SIG-M5 treated with dmso at 0.1 percent for 504 hours (cell line): ENCODE data around the gene ALKBH4.
"Not testable (repeated sequence)": the region's sequence is repeated elsewhere in the genome, so short reads cannot be mapped to it uniquely, and the experiment has no call there.

Experiments used
- DNase-seq: peaks from one replicate; lab custom pipeline; 2025; ENCODE audit not compliant: unreplicated experiment; lab: John Stamatoyannopoulos, UW

ALKBH4 gene

DNA sequence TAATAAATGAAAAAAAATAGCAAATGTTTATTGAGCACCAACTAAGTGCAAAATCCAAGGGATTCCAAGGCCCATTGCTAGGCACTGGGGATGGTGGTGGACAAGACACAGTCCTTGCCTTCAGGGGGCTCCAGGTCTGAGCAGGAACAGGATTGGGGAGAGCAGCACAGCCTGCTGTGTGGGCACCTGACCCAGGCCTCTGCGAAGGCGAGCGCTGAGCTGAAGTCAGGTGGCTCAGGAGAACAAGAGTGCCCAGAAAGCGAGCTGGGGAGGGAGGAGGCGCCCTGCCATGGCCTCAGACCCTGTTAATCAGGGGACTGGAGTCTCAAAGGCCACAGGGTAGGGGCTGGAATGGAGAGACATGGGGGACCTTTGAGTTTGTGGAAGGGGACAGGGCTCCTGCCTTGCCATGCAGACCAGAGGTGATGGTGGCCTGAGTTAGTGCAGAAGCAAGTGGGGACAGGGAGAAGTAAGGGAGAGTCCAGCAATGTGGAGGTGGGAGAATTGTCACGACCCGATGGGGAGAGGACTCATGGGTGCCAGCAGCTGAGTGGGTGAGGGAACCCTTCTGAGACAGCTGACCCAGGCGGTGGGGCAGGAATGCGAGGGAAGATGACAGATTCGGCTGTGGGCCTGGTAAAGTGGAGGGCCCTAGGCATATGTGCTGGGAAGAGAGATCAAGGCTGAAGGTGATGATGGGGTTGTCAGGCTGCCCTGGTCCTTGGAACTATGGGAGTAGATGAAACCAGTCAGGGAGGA, 35.3 kb downstream of the ALKBH4 start:
- no peak for DNase-seq

DNA sequence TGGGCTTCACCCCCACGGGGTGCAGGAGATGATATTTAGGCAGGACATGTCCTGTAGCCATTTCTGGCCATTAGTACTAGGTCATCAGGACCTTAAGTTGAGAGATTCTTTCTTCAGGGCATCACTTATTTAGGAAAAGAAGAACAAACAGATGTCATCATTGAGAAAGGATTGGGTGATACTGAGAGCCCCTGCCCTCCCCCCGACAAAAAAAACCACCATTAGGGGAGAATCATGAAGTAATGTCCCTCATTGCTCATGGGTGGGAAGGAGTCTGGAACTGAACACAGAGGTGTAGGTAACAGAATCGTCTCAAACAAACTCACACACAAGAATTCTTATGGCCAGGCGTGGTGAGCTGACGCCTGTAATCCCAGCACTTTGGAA, 37.7 kb downstream of the ALKBH4 start:
- peak; percentile 34 for DNase-seq

DNA sequence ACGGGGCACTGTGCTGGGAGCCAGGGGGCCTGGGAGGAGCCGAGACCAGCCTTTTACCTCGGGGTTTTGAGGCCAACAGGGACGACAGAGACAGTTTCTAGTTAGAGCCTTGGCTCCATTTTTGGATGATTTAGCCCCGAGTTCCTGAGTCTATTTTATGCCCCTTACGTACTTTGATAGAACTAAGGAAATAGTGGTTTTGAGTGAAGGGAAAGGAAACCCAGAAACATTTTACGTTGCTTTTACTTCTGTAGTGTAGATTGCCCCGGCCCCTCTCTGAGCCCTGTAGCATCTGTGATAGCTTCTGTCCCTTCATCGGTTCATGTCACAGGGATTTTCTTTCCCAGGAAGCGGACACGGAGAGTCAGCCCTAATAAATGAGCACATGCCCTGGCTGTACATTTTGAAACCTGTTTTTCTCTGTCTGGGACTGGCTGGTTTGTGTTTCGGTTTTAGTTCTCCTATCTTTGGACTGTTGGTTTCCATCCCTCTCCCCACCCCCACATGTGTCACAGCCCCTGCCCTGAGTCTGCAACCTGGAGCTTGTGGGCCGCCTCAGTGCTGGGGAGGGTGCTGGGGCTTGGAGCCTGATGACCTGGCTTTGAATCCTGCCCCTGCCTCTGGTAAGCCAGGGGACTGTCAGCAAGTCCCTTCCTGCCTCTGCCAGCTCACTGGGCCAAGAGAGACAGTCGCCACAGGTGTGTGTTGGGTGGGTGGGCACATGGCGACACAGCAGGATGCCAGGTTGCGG, 38.2 kb downstream of the ALKBH4 start:
- DNase-seq = peak; percentile 85

DNA sequence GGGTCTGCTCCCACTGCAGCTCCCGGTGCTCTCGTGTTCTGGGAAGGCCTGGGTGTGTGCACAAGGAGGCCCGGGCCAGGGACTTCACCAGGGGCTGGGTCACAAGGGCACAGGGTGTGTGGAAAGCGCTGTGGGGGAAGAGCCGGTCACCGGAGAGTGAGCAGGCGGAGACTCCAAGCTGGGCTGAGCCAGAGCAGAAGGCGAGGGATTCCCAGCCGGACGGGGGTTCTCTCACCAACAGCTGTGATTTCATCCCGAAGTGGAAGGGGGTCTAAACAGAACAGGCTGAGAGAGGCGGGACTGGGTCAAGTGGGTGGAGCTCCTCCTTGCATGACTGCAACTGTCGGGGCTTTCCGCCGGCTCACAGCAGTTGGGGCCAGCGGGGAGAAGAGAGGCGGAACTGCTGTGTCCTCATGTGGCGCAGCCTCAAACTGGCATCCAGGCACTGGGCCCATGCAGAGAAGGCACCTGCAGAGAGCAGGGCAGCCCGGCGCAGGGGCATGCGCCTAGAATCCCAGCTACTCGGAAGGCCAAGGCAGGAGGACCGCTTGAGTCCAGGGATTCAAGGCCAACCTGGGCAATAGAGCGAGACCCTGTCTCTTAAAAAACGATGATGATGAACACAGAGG, 38.9 kb downstream of the ALKBH4 start:
- DNase-seq = peak; percentile 55

DNA sequence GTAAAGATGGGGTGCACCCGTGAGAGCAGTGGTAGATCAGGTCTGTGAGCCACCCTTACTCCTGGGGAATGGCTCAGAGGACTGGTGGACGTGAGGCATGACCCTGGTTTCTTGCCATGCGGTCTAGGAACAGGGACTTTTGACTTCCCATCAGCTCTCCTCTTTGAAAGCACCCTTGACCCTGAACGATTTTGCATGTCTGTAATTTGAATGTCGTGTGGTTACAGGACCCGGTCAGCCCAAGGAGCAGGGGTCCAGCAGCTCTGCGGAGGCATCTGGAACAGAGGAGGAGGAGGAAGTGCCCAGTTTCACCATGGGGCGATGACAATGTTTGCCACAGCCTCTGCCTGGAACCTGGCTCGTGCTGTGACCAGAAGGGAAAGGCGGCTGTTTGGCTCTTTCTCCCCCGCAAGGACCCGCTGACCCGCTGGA, 39.9 kb downstream of the ALKBH4 start:
- DNase-seq = no peak

DNA sequence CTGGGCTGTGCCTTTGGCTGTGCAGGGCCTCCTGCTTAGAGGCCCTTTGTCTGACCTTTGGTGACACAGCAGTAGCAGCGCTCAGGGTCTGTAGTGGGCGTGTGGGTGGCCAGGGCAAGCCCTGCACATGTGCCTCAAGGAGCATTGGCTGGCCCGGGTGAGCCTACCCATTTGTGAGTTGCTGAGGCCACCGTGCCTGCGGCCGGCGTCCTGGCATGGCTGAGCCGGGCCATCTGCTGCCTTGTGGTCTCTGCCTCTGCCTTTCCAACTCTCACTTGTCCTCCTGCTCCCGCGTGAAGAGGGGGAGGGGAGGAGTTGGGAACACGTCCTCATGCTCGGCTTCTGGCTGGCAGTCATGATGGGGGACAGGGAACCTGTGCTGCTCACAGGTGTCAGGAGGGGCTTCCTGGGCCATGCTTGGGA, 40.5 kb downstream of the ALKBH4 start:
- DNase-seq = no peak

DNA sequence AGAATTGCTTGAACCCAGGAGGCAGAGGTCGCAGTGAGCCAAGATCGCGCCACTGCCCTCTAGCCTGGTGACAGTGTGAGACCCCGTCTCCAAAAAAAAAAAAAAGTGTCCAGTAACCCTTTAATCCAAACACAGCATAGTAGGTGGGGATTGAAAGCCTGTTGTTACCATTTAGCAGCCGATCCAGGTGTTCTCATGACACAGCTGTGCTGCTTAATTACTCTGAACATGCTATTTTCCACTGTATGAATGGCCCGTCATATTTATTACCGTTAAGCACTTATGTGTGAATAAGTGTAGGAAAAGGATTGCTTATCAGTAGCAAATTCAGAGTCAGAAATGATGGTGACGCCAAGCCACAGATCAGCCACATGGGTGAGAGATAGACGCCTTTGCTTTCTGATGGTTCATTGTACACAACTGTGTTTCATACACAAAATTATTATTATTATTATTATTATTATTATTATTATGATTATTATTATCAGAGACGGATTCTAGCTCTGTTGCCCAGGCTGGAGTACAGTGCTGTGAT, 42.9 kb downstream of the ALKBH4 start:
- DNase-seq = no peak

DNA sequence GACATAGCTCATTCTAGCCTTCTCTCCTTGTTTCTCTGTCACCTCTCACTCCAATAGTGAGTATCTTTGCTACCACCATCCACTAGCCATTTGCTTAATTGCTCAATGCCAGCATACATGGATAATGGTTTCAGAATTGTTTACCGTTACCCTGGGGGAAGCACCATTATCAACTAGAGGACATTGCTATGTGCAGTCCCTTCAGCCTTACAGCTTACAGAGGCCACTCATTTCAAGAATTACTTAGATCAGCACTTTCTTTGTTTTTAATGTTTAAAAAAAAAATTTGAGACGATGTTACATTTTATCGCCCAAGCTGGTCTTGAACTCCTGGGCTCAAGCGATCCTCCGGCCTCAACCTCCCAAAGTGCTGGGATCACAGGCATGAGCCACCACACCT, 46.1 kb downstream of the ALKBH4 start:
- no peak for DNase-seq

DNA sequence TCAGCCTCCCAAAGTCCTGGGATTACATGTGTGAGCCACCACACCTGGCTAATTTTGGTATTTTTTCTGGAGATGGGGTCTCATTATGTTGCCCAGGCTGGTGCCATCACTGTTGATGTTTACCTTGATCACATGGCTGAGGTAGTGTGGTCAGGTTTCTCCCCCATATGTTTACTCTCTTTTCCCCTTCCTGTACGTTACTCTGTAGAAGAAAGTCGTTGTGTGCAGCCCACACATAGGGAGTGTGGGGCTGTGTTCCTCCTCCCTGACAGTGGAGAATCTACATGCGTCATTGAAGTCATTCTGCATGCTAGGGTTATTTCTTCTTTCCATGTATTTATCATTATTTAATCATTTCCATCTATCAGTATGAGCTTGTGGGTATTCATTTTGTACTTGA, 47.6 kb downstream of the ALKBH4 start:
- DNase-seq = no peak

DNA sequence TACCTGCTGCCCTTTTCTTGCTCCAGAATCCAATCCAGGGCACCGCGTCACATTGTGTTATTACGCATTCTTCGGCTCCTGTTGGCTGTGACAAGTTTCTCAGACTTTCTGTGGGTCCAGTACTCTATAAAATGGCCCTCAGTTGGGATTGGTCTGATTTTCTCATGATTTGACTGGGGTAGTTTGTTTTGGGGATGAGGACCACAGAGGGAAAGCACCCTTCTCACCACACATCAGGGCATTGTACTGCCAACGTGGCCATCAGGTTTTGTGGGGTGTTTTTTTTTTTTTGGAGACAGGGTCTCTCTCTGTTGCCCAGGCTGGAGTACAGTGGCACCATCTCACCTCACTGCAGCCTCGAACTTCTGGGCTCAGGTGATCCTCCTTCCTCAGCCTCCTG, 48.3 kb downstream of the ALKBH4 start:
- no peak for DNase-seq

DNA sequence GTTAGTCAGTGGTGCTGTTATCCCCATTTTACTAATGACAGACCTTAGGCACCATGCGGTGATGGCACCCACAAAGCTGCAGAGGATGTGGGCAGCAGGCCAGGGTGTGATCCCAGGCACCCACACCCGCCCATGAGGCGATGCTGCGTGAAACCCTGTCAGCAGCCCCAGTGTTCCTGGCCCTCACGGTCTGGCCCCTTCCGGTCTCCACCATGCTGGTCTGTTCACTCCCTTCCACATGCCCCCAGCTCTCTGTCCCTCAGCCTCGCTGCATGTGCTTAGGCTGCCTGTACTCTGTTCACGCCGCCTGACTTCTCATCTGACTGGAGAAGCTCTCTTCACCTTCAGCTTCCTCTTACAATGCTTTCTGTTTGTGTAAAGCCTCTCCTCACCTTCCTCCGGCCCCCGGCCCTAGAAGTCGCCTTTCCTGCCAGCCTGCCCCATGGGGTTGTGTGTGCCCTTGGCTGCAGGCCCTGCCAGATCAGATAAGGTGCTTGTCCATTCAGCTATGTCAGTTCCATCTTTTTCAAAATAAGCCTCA, 48.9 kb downstream of the ALKBH4 start:
- peak; percentile 22 for DNase-seq

DNA sequence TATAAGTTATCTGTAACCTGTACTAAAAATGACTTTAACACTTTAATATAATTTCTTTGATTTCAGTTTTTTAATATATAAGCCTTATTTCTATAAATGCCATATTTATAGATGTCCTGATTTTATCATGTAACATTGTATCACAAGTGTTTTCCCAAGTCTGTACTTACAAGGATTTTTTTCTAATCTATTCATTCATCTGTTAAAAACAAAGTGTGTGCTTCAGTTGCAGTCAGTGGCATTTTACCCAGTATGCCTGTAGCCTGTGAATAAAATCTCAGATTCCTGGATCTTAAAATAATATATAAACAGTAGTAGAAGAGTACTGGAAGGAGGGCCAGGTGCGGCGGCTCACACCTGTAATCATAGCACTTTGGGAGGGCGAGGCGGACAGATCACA, 51.1 kb downstream of the ALKBH4 start:
- no peak for DNase-seq

DNA sequence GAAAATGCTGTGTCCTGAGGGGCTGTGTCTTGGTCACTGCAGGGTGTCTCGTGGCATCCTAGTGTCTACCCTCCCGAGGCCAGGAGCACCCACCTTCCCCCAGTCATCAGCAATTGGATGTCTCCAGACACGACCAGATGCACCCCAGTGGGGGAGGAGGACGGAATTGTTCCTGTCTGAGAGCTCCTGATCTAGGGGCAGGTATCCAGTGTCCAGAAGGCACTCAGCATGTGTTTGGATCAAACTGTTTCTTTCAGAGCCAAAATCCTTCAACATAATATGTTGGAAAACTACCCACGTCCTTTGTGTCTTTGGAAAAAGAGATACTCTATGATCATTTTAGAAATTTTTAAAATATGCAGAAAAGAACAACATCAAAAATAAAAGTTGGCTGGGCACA, 51.6 kb downstream of the ALKBH4 start:
- no peak for DNase-seq

DNA sequence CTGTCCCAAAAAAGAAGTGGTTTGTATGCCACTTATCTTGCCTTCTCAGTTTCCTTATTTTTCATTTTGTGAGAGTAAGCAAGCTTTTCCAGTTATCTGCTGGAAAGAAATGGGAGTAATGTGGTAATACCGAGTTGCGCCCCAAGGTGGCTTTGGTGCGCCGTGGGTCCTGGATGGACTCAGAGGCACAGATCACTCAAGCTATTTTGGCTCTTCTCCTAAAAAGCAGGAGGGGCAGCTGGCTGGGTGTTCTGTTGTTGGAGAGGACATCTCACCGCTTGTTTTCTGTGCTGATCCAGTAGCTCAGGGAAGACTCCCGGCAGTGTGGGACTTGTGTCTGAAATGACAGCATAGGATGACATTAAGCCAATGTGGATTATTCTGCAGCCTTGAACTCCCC, 52.1 kb downstream of the ALKBH4 start:
- peak; percentile 25 for DNase-seq

DNA sequence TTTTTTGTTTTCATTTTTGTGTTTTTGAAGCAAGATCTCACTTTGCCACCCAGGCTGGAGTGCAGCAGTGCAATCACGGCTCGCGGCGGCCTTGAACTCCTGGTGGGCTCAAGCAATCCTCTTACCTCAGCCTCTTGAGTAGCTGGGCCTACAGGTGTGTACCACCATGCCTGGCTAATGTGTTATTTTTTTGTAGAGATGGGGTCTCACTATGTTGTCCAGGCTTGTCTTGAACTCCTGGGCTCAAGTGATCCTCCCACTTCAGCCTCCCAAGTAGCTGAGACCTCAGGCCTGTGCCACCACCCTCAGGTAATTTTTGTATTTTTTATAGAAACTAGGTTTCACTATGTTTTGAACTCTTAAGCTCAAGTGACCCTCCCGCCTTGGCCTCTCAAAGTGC, 53.7 kb downstream of the ALKBH4 start:
- no peak for DNase-seq

DNA sequence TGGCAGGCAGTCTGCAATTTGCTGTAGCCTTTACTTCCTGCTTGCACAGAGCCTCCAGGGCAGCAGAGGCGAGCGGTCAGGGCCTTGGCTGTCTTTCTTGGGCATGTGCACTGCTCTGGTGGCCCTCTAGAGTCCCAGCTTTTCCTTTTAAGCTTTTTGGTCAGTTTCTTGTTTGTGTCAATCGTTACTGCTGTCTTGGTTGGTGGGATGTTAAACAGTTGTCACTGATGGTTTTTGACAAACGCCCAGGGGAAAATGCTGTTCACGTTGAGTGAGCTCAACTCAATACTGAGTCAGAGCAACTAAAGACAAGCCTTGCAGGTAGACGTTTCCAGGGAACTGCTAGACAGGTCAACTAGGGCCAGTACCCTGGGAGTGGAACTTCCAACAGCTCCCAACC, 54.5 kb downstream of the ALKBH4 start:
- DNase-seq = no peak

DNA sequence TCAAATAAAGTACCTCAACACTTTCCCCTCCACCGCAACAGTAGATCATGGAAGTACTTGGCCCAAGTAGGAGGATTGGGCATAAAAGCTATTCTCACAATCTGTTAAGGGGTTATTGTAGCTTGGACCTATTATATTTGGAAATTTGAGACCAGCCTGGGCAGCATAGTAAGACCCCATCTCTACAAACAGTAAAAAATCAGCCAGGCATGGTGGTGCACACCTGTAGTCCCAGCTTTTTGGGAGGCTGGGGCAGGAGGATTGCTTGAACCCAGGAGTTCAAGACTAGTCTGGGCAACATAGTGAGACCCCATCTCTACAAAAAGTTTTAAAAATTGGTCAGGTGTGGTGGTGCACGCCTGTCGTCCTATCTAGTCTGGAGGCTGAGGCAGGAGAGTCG, 55.3 kb downstream of the ALKBH4 start:
- no peak for DNase-seq

DNA sequence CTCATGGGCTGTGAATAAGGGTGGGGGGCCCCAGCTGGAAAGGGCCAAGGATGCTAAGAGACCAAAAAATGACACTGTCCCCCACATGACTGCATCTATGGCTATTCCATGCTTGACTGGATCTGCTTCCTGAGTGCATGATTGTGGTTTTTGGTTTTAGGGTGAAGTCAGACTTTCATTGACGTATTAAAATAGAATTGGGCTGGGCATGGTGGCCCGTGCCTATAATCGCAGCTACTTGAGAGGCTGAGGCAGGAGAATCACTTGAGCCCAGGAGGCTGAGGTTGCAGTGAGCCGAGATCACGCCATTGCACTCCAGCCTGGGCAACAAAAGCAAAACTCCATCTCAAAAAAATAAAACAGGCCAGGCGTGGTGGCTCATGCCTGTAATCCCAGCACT, 56.1 kb downstream of the ALKBH4 start:
- not testable (repeated sequence) for DNase-seq

DNA sequence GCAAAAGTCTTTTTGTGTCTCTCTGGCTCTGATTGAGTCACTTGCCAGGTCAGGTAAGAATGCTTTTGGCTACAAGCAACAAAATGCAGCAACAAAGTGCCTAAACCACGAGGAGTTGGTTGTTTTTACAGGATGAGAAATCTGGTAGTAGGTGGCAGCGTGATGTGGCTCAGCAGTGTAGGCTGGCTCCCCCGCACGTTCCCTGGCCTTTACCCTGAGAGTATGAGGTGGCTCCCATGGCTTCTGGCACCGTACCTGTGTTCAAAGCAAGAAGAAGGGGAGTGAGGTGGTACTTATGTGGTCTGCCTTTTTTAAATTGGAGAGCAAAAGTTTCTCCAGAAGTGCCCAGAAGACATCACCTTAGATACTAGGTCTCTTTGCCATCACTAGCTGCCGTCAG, 56.8 kb downstream of the ALKBH4 start:
- DNase-seq = no peak
